Natural killer cell (primary cell): ENCODE results near the gene SKP2. TPM values are rescaled to one million over a fixed set of nuclear protein-coding genes. Genes with fewer than 3 reads are reported as not detected.

Experiments used
- ATAC-seq, 3 donors: fragments of 150-1000 bp in 2 of 3; fragments of 200-7000 bp in 1 of 3; cut with Tn5 transposase; 1 replicate in 1 of 3; 2 replicates in 2 of 3; pipeline ENCODE4 v1.10.0; 2021; ENCODE audit warnings: mild to moderate bottlenecking in 2 of 3, moderate library complexity in 2 of 3
- DNase-seq, 2 donors: peaks; one replicate each; pipeline versions ENCODE4 v3.0.0 to v3.0.0-alpha.2; 2013 to 2021; ENCODE audit warnings: mixed read lengths in 1 of 2
- H3K27ac ChIP-seq: one replicate; pipeline ENCODE4 v1.5.1; 2013; ENCODE audit warnings: mild to moderate bottlenecking, low read length
- H3K27me3 ChIP-seq: one replicate; pipeline ENCODE4 v1.6.1; 2013; ENCODE audit warnings: low read length; ENCODE audit not compliant: control insufficient read depth, insufficient read depth
- H3K36me3 ChIP-seq: one replicate; pipeline ENCODE4 v1.6.1; 2013; ENCODE audit warnings: low read length; ENCODE audit not compliant: control insufficient read depth, insufficient read depth
- H3K4me1 ChIP-seq: one replicate; pipeline ENCODE4 v1.6.1; 2013; ENCODE audit warnings: low read length; ENCODE audit not compliant: control insufficient read depth, insufficient read depth
- H3K4me3 ChIP-seq: one replicate; pipeline ENCODE4 v1.5.1; 2013; ENCODE audit warnings: low read length
- H3K9me3 ChIP-seq: one replicate; pipeline ENCODE4 v1.6.1; 2013; ENCODE audit warnings: low read length; ENCODE audit not compliant: control insufficient read depth, insufficient read depth
- H3K27ac Mint-ChIP-seq, 2 donors: one replicate each; pipeline ENCODE4 v1.8.0; 2022; ENCODE audit warnings: mild to moderate bottlenecking in 2 of 2, mixed read lengths in 2 of 2, moderate library complexity in 1 of 2
- H3K27me3 Mint-ChIP-seq, 2 donors: one replicate each; pipeline ENCODE4 v1.8.0; 2022; ENCODE audit warnings: low read depth in 2 of 2, mixed read lengths in 2 of 2
- H3K36me3 Mint-ChIP-seq: one replicate; pipeline ENCODE4 v1.8.0; 2022; ENCODE audit warnings: mixed read lengths
- H3K4me1 Mint-ChIP-seq, 2 donors: one replicate each; pipeline ENCODE4 v1.8.0; 2022; ENCODE audit warnings: mixed read lengths in 2 of 2
- H3K4me3 Mint-ChIP-seq: one replicate; pipeline ENCODE4 v1.8.0; 2022; ENCODE audit warnings: mild to moderate bottlenecking, moderate library complexity, mixed read lengths
- H3K9me3 Mint-ChIP-seq, 2 donors: one replicate each; pipeline ENCODE4 v1.8.0; 2022; ENCODE audit warnings: mixed read lengths in 2 of 2
- CTCF ChIP-seq: fragments of 200-600 bp; IDR thresholded peaks from one replicate; pipeline ENCODE4 v1.8.0; 2022; ENCODE audit warnings: antibody characterized with exemption
- WGBS: methylation state at CpG from one replicate; pipeline ENCODE4 v1.1.7; 2013; ENCODE audit warnings: missing lambda C conversion rate; ENCODE audit not compliant: insufficient coverage; 5-methylcytosine and 5-hydroxymethylcytosine counted together
- intact Hi-C: fragments of 100-400 bp; cut with micrococcal nuclease; formaldehyde crosslinking; loops from one replicate; pipeline ENCODE4 v1.14.2; 2022
- total RNA-seq, 4 donors: library from RNA; stranded (reverse); fragments of 120-200 nt in 1 of 4; gene quantifications; one replicate each; pipeline versions ENCODE4 v1.2.3 to v1.2.4, GENCODE V29; 2013 to 2022

SKP2 gene
- total RNA-seq, 3 donors from 2014 or later (not counting 1 experiment from before 2014, with no cell fraction given): 12.0 to 20.5 (median 15.0) TPM

- no peaks in the 10 kb centered on the region for H3K36me3 Mint-ChIP-seq
Measured at GRCh38 chr5:36146390-36146789, 5.5 kb upstream of the SKP2 start.

GRCh38 chr5:36147681-36148080 lies 4.2 kb upstream of the SKP2 start:
- Histone ChIP-seq H3K36me3 (no peaks in the 10 kb centered on the region), H3K27me3 (no peaks in the 10 kb centered on the region), H3K4me1 (peaks cover 11% of the 10 kb centered on the region), H3K4me3 (no peak overlapping the region), H3K9me3 (no peaks in the 10 kb centered on the region), H3K27ac (no peak overlapping the region)
- Mint-ChIP-seq H3K36me3 (no peaks in the 10 kb centered on the region), H3K27ac (no peak overlapping the region), H3K4me3 (no peak overlapping the region), H3K27me3 (no peaks in the 10 kb centered on the region), H3K9me3 (no peaks in the 10 kb centered on the region), H3K4me1 (peaks cover 27 to 40% of the 10 kb centered on the region in 2 donors)
- intact Hi-C loops: no loop called here
- TF ChIP-seq CTCF: no peak
- DNase-seq (no peak), ATAC-seq (no peak)
- 93% methylated on average over 1 of the region's 2 CpGs for WGBS

More at GRCh38 chr5:36146390-36146789, 5.5 kb upstream of the SKP2 start:
- Mint-ChIP-seq H3K9me3 (no peaks in the 10 kb centered on the region), H3K4me3 (no peak overlapping the region), H3K4me1 (peaks cover 14 to 27% of the 10 kb centered on the region in 2 donors), H3K27me3 (no peaks in the 10 kb centered on the region), H3K27ac (no peak overlapping the region)
- DNase-seq: no peak
- WGBS: 48% methylated on average over 2 of the region's 3 CpGs
- no peaks in the 10 kb centered on the region for H3K9me3 ChIP-seq
- H3K27ac ChIP-seq: no peak overlapping the region
- no peak for ATAC-seq
- peaks cover 5% of the 10 kb centered on the region for H3K4me1 ChIP-seq
- intact Hi-C loops: no loop called here
- no peak for TF ChIP-seq CTCF
- peaks cover 3% of the 10 kb centered on the region for H3K36me3 ChIP-seq
- H3K27me3 ChIP-seq: no peaks in the 10 kb centered on the region
- no peak overlapping the region for H3K4me3 ChIP-seq

- Histone ChIP-seq H3K36me3 (no peaks in the 10 kb centered on the region), H3K27ac (peak overlapping the region; percentile 70), H3K9me3 (no peaks in the 10 kb centered on the region), H3K27me3 (no peaks in the 10 kb centered on the region), H3K4me3 (peak overlapping the region; percentile 87), H3K4me1 (peaks cover 14% of the 10 kb centered on the region)
- ATAC-seq: peak in 1 of 3 donors; percentile 10
- WGBS: 4% methylated on average over 23 of the region's 23 CpGs
- H3K9me3 Mint-ChIP-seq: no peaks in the 10 kb centered on the region
- TF ChIP-seq CTCF: no peak
- peak overlapping the region; percentile 98 for H3K4me3 Mint-ChIP-seq
- H3K27ac Mint-ChIP-seq: peak overlapping the region; percentile 90 to 92
- H3K4me1 Mint-ChIP-seq: peaks cover 45 to 58% of the 10 kb centered on the region in 2 donors
- DNase-seq: peak; percentile 26 to 62
- H3K27me3 Mint-ChIP-seq: no peaks in the 10 kb centered on the region
- intact Hi-C loops: loop anchor here (2.0 kb wide), 1 partner anchor 726 kb away; the partner anchor contains the start of gene NIPBL
- peaks cover 4% of the 10 kb centered on the region for H3K36me3 Mint-ChIP-seq
Measured at GRCh38 chr5:36150676-36151433, 1.1 kb upstream of the SKP2 start.
